Small intestine (tissue), 7 donors: ENCODE measurements around the gene DGKZ. TPM values are rescaled to one million over a fixed set of nuclear protein-coding genes. Genes with fewer than 3 reads are reported as not detected.

Experiments
- DNase-seq, 2 donors: peaks; one replicate each; pipeline versions ENCODE4 v3.0.0 to v3.0.0-alpha.2; 2013
- FAIRE-seq: peaks from 2 replicates; lab custom pipeline; 2012; peaks lifted over from hg19 to GRCh38; lab: Jason Lieb, UNC
- H3K27ac ChIP-seq, 3 donors: one replicate each; pipeline ENCODE4 v1.5.1; 2013; ENCODE audit warnings: low read length in 2 of 3, mild to moderate bottlenecking in 2 of 3, control low read depth in 1 of 3, inconsistent platforms in 1 of 3, low read depth in 1 of 3, moderate library complexity in 1 of 3
- H3K27me3 ChIP-seq, 3 donors: one replicate each; pipeline ENCODE4 v1.6.1; 2013; ENCODE audit warnings: low read length in 3 of 3, inconsistent platforms in 1 of 3; ENCODE audit not compliant: control insufficient read depth in 3 of 3, insufficient read depth in 3 of 3
- H3K36me3 ChIP-seq, 3 donors: one replicate each; pipeline ENCODE4 v1.6.1; 2013; ENCODE audit warnings: low read length in 3 of 3, inconsistent platforms in 1 of 3, low read depth in 1 of 3, mild to moderate bottlenecking in 1 of 3, moderate library complexity in 1 of 3; ENCODE audit not compliant: control insufficient read depth in 3 of 3, insufficient read depth in 2 of 3
- H3K4me1 ChIP-seq, 3 donors: one replicate each; pipeline ENCODE4 v1.6.1; 2013; ENCODE audit warnings: low read length in 2 of 3, inconsistent platforms in 1 of 3, low read depth in 1 of 3, mild to moderate bottlenecking in 1 of 3, moderate library complexity in 1 of 3; ENCODE audit not compliant: control insufficient read depth in 3 of 3, insufficient read depth in 2 of 3
- H3K4me3 ChIP-seq, 3 donors: one replicate each; pipeline ENCODE4 v1.5.1; 2013; ENCODE audit warnings: low read length in 3 of 3, control low read depth in 1 of 3, inconsistent platforms in 1 of 3, low read depth in 1 of 3, mild to moderate bottlenecking in 1 of 3, moderate library complexity in 1 of 3
- H3K9me3 ChIP-seq, 2 donors: one replicate each; pipeline ENCODE4 v1.6.1; 2013; ENCODE audit warnings: low read depth in 1 of 2, low read length in 1 of 2; ENCODE audit not compliant: control insufficient read depth in 2 of 2, insufficient read depth in 1 of 2
- WGBS, 3 donors: extraction: QIAGEN DNeasy Blood & Tissue Kit; methylation state at CpG; one replicate each; pipeline ENCODE4 v1.1.7; 2013; 5-methylcytosine and 5-hydroxymethylcytosine counted together
- polyA plus RNA-seq, 4 donors: library from polyadenylated mRNA; stranded (reverse) in 3 of 4; unstranded in 1 of 4; fragments of 200-250 nt in 3 of 4; fragments of 120-200 nt in 1 of 4; gene quantifications; one replicate each; pipeline versions ENCODE4 v1.2.1 to v1.2.3, GENCODE V29; 2013
- donor health status: healthy with polysubstance abuse.
- donor health status: control.
- donor health status: control.
- donor health status: Bipolar disorder and iron deficiency.
- donor health status: healthy.

Gene DGKZ
- polyA plus RNA-seq, 4 donors, result 41.0 to 122 (median 103) TPM

- DNase-seq, result no peak
- Histone ChIP-seq H3K27me3 (no peaks in the 10 kb centered on the region), H3K4me1 (no peaks in the 10 kb centered on the region), H3K36me3 (peaks cover 9 to 88% (median 13%) of the 10 kb centered on the region in 3 donors), H3K27ac (no peak overlapping the region), H3K9me3 (no peaks in the 10 kb centered on the region), H3K4me3 (no peak overlapping the region)
- whole genome bisulfite sequencing, 3 donors, result 78 to 88% (median 82%) methylated on average over 6 of the region's 6 CpGs
- no peak for FAIRE-seq
These were observed 56.0 kb downstream of the DGKZ start for GRCh38 chr11:46402957-46403902.

- Histone ChIP-seq H3K4me3 (no peak overlapping the region), H3K27ac (no peak overlapping the region), H3K36me3 (peaks cover 11 to 93% (median 20%) of the 10 kb centered on the region in 3 donors), H3K9me3 (no peaks in the 10 kb centered on the region), H3K27me3 (no peaks in the 10 kb centered on the region), H3K4me1 (no peaks in the 10 kb centered on the region)
- WGBS, 3 donors, result 92 to 94% (median 93%) methylated on average over 5 of the region's 5 CpGs
- DNase-seq (no peak), FAIRE-seq (no peak)
These were observed 57.3 kb downstream of the DGKZ start for GRCh38 chr11:46404476-46405017.

- FAIRE-seq, result no peak
- no peaks in the 10 kb centered on the region for H3K9me3 ChIP-seq
- H3K27ac ChIP-seq, result no peak overlapping the region
- 85 to 93% (median 89%) methylated on average over 10 of the region's 10 CpGs for WGBS, 3 donors
- no peaks in the 10 kb centered on the region for H3K4me1 ChIP-seq
- no peak overlapping the region for H3K4me3 ChIP-seq
- H3K36me3 ChIP-seq, result peaks cover 14 to 83% (median 24%) of the 10 kb centered on the region in 3 donors
- no peak for DNase-seq
- H3K27me3 ChIP-seq, result no peaks in the 10 kb centered on the region
These were observed 60.4 kb downstream of the DGKZ start for GRCh38 chr11:46407635-46408034.

GRCh38 chr11:46408407-46408986 is 61.2 kb downstream of the DGKZ start:
- Histone ChIP-seq H3K4me3 (no peak overlapping the region), H3K27ac (no peak overlapping the region), H3K27me3 (no peaks in the 10 kb centered on the region), H3K36me3 (peaks cover 14 to 80% (median 23%) of the 10 kb centered on the region in 3 donors), H3K4me1 (no peaks in the 10 kb centered on the region), H3K9me3 (no peaks in the 10 kb centered on the region)
- no peak for FAIRE-seq
- WGBS, 3 donors, result 87 to 95% (median 94%) methylated on average over 6 of the region's 6 CpGs
- no peak for DNase-seq

- no peak overlapping the region for H3K4me3 ChIP-seq
- peak in 1 of 2 donors; percentile 30 for DNase-seq
- no peak overlapping the region for H3K27ac ChIP-seq
- no peak for FAIRE-seq
- H3K9me3 ChIP-seq, result no peaks in the 10 kb centered on the region
- 72 to 83% (median 74%) methylated on average over 5 of the region's 5 CpGs for WGBS, 3 donors
- no peaks in the 10 kb centered on the region for H3K27me3 ChIP-seq
- peaks cover 0 to 8% (median 2%) of the 10 kb centered on the region in 3 donors for H3K4me1 ChIP-seq
- peaks cover 17 to 79% (median 24%) of the 10 kb centered on the region in 3 donors for H3K36me3 ChIP-seq
These were observed 62.8 kb downstream of the DGKZ start for GRCh38 chr11:46410021-46410420.

- WGBS, 3 donors, result 34 to 68% (median 44%) methylated on average over 9 of the region's 9 CpGs
- Histone ChIP-seq H3K27ac (peak overlapping the region in 2 of 3 donors; percentile 36 to 65), H3K27me3 (no peaks in the 10 kb centered on the region), H3K4me1 (peaks cover 2 to 12% (median 2%) of the 10 kb centered on the region in 3 donors), H3K4me3 (no peak overlapping the region), H3K9me3 (no peaks in the 10 kb centered on the region), H3K36me3 (peaks cover 9 to 63% (median 15%) of the 10 kb centered on the region in 3 donors)
- FAIRE-seq, result no peak
- peak; percentile 39 to 57 for DNase-seq
These were observed 66.7 kb downstream of the DGKZ start for GRCh38 chr11:46413760-46414465.

GRCh38 chr11:46414466-46414796 is 67.2 kb downstream of the DGKZ start:
- peaks cover 9 to 60% (median 14%) of the 10 kb centered on the region in 3 donors for H3K36me3 ChIP-seq
- no peak for FAIRE-seq
- WGBS, 3 donors, result 25 to 63% (median 43%) methylated on average over 5 of the region's 5 CpGs
- H3K9me3 ChIP-seq, result no peaks in the 10 kb centered on the region
- no peaks in the 10 kb centered on the region for H3K27me3 ChIP-seq
- no peak overlapping the region for H3K4me3 ChIP-seq
- DNase-seq, result peak; percentile 58 to 66
- H3K4me1 ChIP-seq, result peaks cover 2 to 12% (median 2%) of the 10 kb centered on the region in 3 donors
- peak overlapping the region in 2 of 3 donors; percentile 36 to 65 for H3K27ac ChIP-seq

GRCh38 chr11:46414879-46415278 is 67.6 kb downstream of the DGKZ start:
- Histone ChIP-seq H3K27me3 (no peaks in the 10 kb centered on the region), H3K27ac (peak overlapping the region in 2 of 3 donors; percentile 36 to 65), H3K9me3 (no peaks in the 10 kb centered on the region), H3K4me1 (peaks cover 2 to 12% (median 2%) of the 10 kb centered on the region in 3 donors), H3K4me3 (no peak overlapping the region), H3K36me3 (peaks cover 9 to 56% (median 14%) of the 10 kb centered on the region in 3 donors)
- DNase-seq, result peak; percentile 21 to 70
- FAIRE-seq, result no peak
- WGBS, 3 donors, result 32 to 50% (median 46%) methylated on average over 3 of the region's 3 CpGs
